Liver (tissue), 9 donors: ENCODE data around the gene TPPP3. TPM values are rescaled to one million over a fixed set of nuclear protein-coding genes. Genes with fewer than 3 reads are reported as not detected.

Experiments used
- DNase-seq: peaks from one replicate; pipeline ENCODE4 v3.0.0-alpha.2; 2017; ENCODE audit warnings: low spot score
- H3K27ac ChIP-seq, 2 donors: one replicate each; pipeline ENCODE4 v1.7.0; 2013; ENCODE audit warnings: inconsistent platforms in 2 of 2, low read length in 2 of 2, control low read depth in 1 of 2, low read depth in 1 of 2, mild to moderate bottlenecking in 1 of 2
- H3K27me3 ChIP-seq, 4 donors: one replicate each; pipeline versions ENCODE4 v1.6.1 to v1.7.0; 2013; ENCODE audit warnings: low read length in 3 of 4, inconsistent platforms in 1 of 4, mild to moderate bottlenecking in 1 of 4, moderate library complexity in 1 of 4; ENCODE audit not compliant: control insufficient read depth in 4 of 4, insufficient read depth in 4 of 4
- H3K36me3 ChIP-seq, 4 donors: one replicate each; pipeline versions ENCODE4 v1.6.1 to v1.7.0; 2013; ENCODE audit warnings: low read length in 3 of 4, mild to moderate bottlenecking in 3 of 4, low read depth in 1 of 4, moderate library complexity in 1 of 4; ENCODE audit not compliant: control insufficient read depth in 4 of 4, insufficient read depth in 3 of 4
- H3K4me1 ChIP-seq, 4 donors: one replicate each; pipeline versions ENCODE4 v1.6.1 to v1.7.0; 2013; ENCODE audit warnings: low read length in 3 of 4, mild to moderate bottlenecking in 3 of 4, moderate library complexity in 1 of 4; ENCODE audit not compliant: control insufficient read depth in 4 of 4, insufficient read depth in 4 of 4
- H3K4me3 ChIP-seq, 3 donors: one replicate each; pipeline versions ENCODE4 v1.6.1 to v1.7.0; 2013; ENCODE audit warnings: low read length in 3 of 3, control low read depth in 1 of 3, low read depth in 1 of 3, mild to moderate bottlenecking in 1 of 3
- H3K9ac ChIP-seq, 2 donors: one replicate each; pipeline ENCODE4 v1.7.0; 2013; ENCODE audit warnings: low read length in 2 of 2, mild to moderate bottlenecking in 2 of 2, moderate library complexity in 2 of 2, control low read depth in 1 of 2, low read depth in 1 of 2
- H3K9me3 ChIP-seq, 4 donors: one replicate each; pipeline versions ENCODE4 v1.6.1 to v1.7.0; 2013; ENCODE audit warnings: low read length in 3 of 4; ENCODE audit not compliant: control insufficient read depth in 4 of 4
- ATF3 ChIP-seq: IDR thresholded peaks from 2 replicates; pipeline ENCODE4 v1.6.1; 2016; ENCODE audit warnings: antibody characterized with exemption
- CTCF ChIP-seq: fragments of 150-350 bp; IDR thresholded peaks from 2 replicates; pipeline ENCODE4 v1.5.1; 2017; ENCODE audit warnings: improper control_type of control experiment, low read depth, low read length; ENCODE audit not compliant: missing input control
- EGR1 ChIP-seq, 2 donors: IDR thresholded peaks; 2 replicates each; pipeline ENCODE4 v1.6.1; 2016 to 2018; ENCODE audit warnings: antibody characterized with exemption in 2 of 2, low read depth in 2 of 2
- FOXA1 ChIP-seq: IDR thresholded peaks from 2 replicates; pipeline ENCODE4 v1.6.1; 2016; ENCODE audit warnings: antibody characterized with exemption
- FOXA2 ChIP-seq: IDR thresholded peaks from 2 replicates; pipeline ENCODE4 v1.6.1; 2016; ENCODE audit warnings: antibody characterized with exemption
- GABPA ChIP-seq, 2 donors: IDR thresholded peaks in 1 of 2; conservative IDR thresholded peaks in 1 of 2; 2 replicates each; pipeline ENCODE4 v1.6.1; 2016; ENCODE audit warnings: antibody characterized with exemption in 2 of 2, mild to moderate bottlenecking in 1 of 2, moderate library complexity in 1 of 2
- HNF4A ChIP-seq, 2 donors: conservative IDR thresholded peaks; 2 replicates each; pipeline ENCODE4 v1.6.1; 2016; ENCODE audit warnings: antibody characterized with exemption in 2 of 2, mild to moderate bottlenecking in 2 of 2
- HNF4G ChIP-seq: IDR thresholded peaks from 2 replicates; pipeline ENCODE4 v1.6.1; 2016; ENCODE audit warnings: antibody characterized with exemption
- JUND ChIP-seq, 2 donors: IDR thresholded peaks; 2 replicates each; pipeline ENCODE4 v1.6.1; 2016; ENCODE audit warnings: antibody characterized with exemption in 2 of 2
- MAX ChIP-seq: IDR thresholded peaks from 2 replicates; pipeline ENCODE4 v1.6.1; 2016; ENCODE audit warnings: antibody characterized with exemption
- NR2F2 ChIP-seq: IDR thresholded peaks from 2 replicates; pipeline ENCODE4 v1.6.1; 2016; ENCODE audit warnings: antibody characterized with exemption
- RAD21 ChIP-seq, 2 donors: IDR thresholded peaks; 2 replicates each; pipeline ENCODE4 v1.6.1; 2016; ENCODE audit warnings: antibody characterized with exemption in 2 of 2, mild to moderate bottlenecking in 2 of 2
- REST ChIP-seq: IDR thresholded peaks from 2 replicates; pipeline ENCODE4 v1.6.1; 2016; ENCODE audit warnings: antibody characterized with exemption, mild to moderate bottlenecking
- RXRA ChIP-seq, 2 donors: IDR thresholded peaks; 2 replicates each; pipeline ENCODE4 v1.6.1; 2017 to 2018; ENCODE audit warnings: antibody characterized with exemption in 2 of 2, mild to moderate bottlenecking in 1 of 2
- SP1 ChIP-seq: IDR thresholded peaks from 2 replicates; pipeline ENCODE4 v1.6.1; 2018; ENCODE audit warnings: antibody characterized with exemption, mild to moderate bottlenecking
- TAF1 ChIP-seq: conservative IDR thresholded peaks from 2 replicates; pipeline ENCODE4 v1.6.1; 2016; ENCODE audit warnings: antibody characterized with exemption, mild to moderate bottlenecking
- YY1 ChIP-seq: IDR thresholded peaks from 2 replicates; pipeline ENCODE4 v1.6.1; 2016; ENCODE audit warnings: antibody characterized with exemption, mild to moderate bottlenecking
- ZBTB33 ChIP-seq: IDR thresholded peaks from 2 replicates; pipeline ENCODE4 v1.6.1; 2016; ENCODE audit warnings: antibody characterized with exemption
- WGBS: extraction: QIAGEN DNeasy Blood & Tissue Kit; methylation state at CpG from one replicate; pipeline ENCODE4 v1.1.7; 2013; 5-methylcytosine and 5-hydroxymethylcytosine counted together
- polyA plus RNA-seq, 2 donors: library from polyadenylated mRNA; stranded (reverse) in 1 of 2; unstranded in 1 of 2; fragments of 200-250 nt in 1 of 2; fragments of >200 nt in 1 of 2; fragmentation: Nextera tagmentation in 1 of 2; extraction: Ambion mirVana in 1 of 2; gene quantifications; one replicate each; pipeline versions ENCODE4 v1.2.1 to v1.2.3, GENCODE V29; 2013 to 2015
- total RNA-seq, 2 donors: library from RNA; depleted of rRNA; stranded (reverse); fragments of >200 nt; gene quantifications; one replicate each; pipeline ENCODE4 v1.2.3, GENCODE V29; 2014
- donor health status: healthy.
- donor health status: healthy.
- donor health status: healthy.
- donor health status: healthy.
- donor health status: healthy.

Gene TPPP3
- total and polyA plus RNA-seq, 4 donors = 0.28 to 0.84 (median 0.55) TPM

GRCh38 chr16:67437513-67437912 is 44.2 kb upstream of the TPPP3 start:
- no peaks in the 10 kb centered on the region for H3K9me3 ChIP-seq
- no peak overlapping the region for H3K9ac ChIP-seq
- H3K27ac ChIP-seq = no peak overlapping the region
- H3K4me3 ChIP-seq = no peak overlapping the region
- peaks cover 9 to 22% (median 17%) of the 10 kb centered on the region in 4 donors for H3K4me1 ChIP-seq
- WGBS = 92% methylated on average over 4 of the region's 4 CpGs
- peaks cover 0 to 21% (median 10%) of the 10 kb centered on the region in 4 donors for H3K36me3 ChIP-seq
- no peaks in the 10 kb centered on the region for H3K27me3 ChIP-seq
- TF ChIP-seq EGR1 (IDR thresholded peaks at IDR 0.05; ENCODE audit: low read depth in 2 of 2) (no peak), CTCF (no peak), JUND (IDR thresholded peaks at IDR 0.05) (no peak), MAX (no peak), ZBTB33 (no peak), ATF3 (no peak), FOXA2 (no peak), RAD21 (IDR thresholded peaks at IDR 0.05) (no peak), FOXA1 (no peak), HNF4A (conservative IDR thresholded peaks at IDR 0.05) (no peak), RXRA (IDR thresholded peaks at IDR 0.05) (no peak), YY1 (no peak), SP1 (no peak), REST (no peak), HNF4G (no peak), GABPA (IDR thresholded peaks at IDR 0.05 in 1 of 2, conservative IDR thresholded peaks at IDR 0.05 in 1 of 2) (no peak), NR2F2 (no peak), TAF1 (no peak)
- DNase-seq = no peak
